Right renal cortex interstitium (tissue), 3 donors: ENCODE measurements around the gene LRFN2. TPM values are rescaled to one million over a fixed set of nuclear protein-coding genes. Genes with fewer than 3 reads are reported as not detected.
A peak's percentile ranks its signal among the peaks of the same experiment; 100 is the strongest.

Source experiments
- DNase-seq, 3 donors: peaks; one replicate each; pipeline ENCODE4 v3.0.0-alpha.2; 2013; ENCODE audit warnings: low read depth in 3 of 3, low spot score in 2 of 3
- polyA plus RNA-seq, 3 donors: library from polyadenylated mRNA; unstranded; fragments of 120-200 nt; gene quantifications; one replicate each; pipeline ENCODE4 v1.2.1, GENCODE V29; 2013; ENCODE audit not compliant: insufficient read length in 3 of 3

Gene LRFN2
- polyA plus RNA-seq, 3 donors, result 1.0 to 1.2 (median 1.1) TPM

- DNase-seq, result no peak
These were observed 863 bp upstream of the LRFN2 start for GRCh38 chr6:40588070-40588384.

GRCh38 chr6:40586369-40587201 is 579 bp downstream of the LRFN2 start:
- no peak for DNase-seq

- DNase-seq, result no peak
These were observed 1.4 kb downstream of the LRFN2 start for GRCh38 chr6:40585651-40586269.

DNA sequence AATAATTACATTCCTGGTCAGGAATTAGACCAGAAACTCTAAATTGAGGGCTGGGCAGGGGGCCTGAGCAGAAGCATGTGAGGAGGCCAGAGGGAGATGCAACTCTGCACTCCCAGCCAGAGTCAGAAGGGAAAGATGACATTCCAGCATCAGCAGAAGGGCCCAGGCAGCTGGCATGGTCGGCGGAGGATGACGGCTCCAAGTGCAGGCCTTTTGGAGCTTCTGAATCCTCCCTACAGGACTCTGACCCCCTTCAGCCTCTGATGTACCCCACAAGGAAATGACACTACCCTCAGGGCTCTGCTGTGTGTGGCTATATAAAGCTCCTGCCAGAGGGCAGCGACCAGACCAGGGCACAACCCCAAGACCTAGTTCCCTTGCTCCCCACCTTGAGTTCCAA is 1.9 kb downstream of the LRFN2 start:
- no peak for DNase-seq

- DNase-seq, result no peak
These were observed 2.4 kb downstream of the LRFN2 start for GRCh38 chr6:40584741-40585140.

GRCh38 chr6:40583709-40584108 is 3.5 kb downstream of the LRFN2 start:
- no peak for DNase-seq

GRCh38 chr6:40582892-40583291 is 4.3 kb downstream of the LRFN2 start:
- DNase-seq, result no peak

- no peak for DNase-seq
These were observed 8.1 kb downstream of the LRFN2 start for GRCh38 chr6:40579101-40579500.

GRCh38 chr6:40577672-40578071 is 9.5 kb downstream of the LRFN2 start:
- no peak for DNase-seq

DNA sequence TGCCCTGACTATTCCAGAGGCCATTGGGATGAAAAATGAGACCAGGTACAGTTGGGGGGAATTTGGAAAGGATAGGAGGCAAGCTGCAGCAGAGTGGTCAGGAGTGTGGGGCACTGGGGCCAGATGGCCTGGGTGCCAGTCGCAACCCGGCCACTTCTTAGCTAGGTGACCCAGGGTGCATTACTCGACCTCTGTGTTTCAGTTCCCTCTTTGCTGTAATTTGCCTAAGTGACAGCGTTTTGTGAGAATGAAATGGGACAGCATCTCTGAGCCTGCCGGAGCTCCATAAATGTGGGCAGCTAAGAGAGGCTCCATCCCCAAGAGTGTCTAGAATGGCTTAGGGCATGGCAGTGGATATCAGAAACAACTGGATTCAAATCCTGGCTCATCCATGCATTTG is 13.9 kb downstream of the LRFN2 start:
- no peak for DNase-seq

- DNase-seq, result no peak
These were observed 17.8 kb downstream of the LRFN2 start for GRCh38 chr6:40569162-40569910.

DNA sequence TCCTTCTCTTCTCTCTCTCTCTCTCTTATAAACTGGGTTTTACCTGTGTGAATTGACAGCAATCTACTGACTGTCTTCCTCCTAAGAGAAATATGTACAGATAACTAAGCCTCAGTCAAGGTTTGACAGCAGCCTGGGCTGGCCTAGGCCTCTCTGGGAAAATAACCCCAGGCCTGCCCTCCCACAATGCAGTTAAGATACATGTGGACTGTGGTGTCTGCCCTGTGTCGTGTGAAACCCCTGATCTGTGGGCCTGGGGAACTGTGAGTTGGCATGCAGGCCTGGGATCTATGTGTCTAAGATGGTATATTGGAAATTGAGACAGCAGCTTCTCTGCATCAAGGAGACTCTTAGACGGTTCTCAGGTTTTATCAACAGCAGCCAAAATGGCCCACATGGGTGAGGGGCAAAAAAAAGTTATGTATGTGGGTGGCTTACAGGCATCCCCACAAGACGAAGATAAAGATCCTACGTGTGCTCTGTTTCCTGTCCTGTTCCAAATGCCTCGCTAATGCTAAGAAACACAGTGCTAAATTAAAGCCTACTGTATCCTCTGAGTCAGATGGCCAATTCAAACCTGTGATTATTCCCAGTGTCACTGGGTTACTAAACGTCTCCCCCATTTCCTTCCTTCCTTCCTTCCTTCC is 19.0 kb downstream of the LRFN2 start:
- DNase-seq, result no peak

- DNase-seq, result no peak
These were observed 24.1 kb downstream of the LRFN2 start for GRCh38 chr6:40563111-40563510.

DNA sequence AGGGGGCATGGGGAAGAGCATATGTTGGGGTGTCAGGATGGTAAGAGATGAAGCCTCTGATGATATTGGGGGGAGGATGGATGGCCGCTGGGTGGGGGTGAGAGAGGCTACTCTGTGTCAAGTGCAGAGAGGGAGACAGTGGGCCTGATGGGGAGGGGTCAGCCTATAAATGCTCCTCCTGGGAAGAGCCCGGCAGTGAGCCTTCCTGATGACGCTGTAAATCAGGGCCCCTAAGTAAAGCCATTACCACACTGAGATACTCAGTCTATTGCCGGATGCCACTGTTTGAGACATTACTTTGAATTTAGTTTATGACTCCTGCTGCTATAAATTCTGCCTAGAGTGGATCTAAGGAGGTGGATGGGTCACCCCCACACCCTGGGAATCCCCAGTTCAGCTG is 28.1 kb downstream of the LRFN2 start:
- DNase-seq, result no peak

- DNase-seq, result no peak
These were observed 29.1 kb downstream of the LRFN2 start for GRCh38 chr6:40558102-40558501.

- no peak for DNase-seq
These were observed 30.3 kb downstream of the LRFN2 start for GRCh38 chr6:40556881-40557280.

GRCh38 chr6:40556023-40556422 is 31.1 kb downstream of the LRFN2 start:
- no peak for DNase-seq

- DNase-seq, result no peak
These were observed 32.1 kb downstream of the LRFN2 start for GRCh38 chr6:40555092-40555491.

DNA sequence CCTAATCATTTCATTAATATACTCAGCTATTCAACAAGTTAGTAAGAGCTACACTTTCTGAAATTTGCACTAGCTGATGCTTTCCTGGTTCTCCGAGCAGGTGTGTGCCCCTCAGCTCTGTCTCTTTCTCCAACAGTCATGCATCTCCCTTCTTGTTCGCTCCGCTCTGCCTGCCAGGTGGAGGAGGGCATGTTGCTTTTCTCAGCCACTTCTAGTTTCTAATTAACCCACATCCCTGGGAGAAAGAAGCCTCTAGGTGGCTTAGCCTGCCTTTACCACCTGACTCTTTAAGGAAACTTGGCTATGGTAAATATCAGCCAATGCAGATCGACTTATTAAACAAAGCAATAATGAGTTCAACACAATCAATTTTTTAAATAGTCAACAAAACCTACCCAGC is 34.2 kb downstream of the LRFN2 start:
- DNase-seq, result no peak

GRCh38 chr6:40551966-40552505 is 35.1 kb downstream of the LRFN2 start:
- peak in 2 of 3 donors; percentile 13 to 21 for DNase-seq
